ENCODE measurements around the gene ACAP2. TPM values are rescaled to one million over a fixed set of nuclear protein-coding genes. Genes with fewer than 3 reads are reported as not detected.
"Not testable (repeated sequence)": the region's sequence is repeated elsewhere in the genome, so short reads cannot be mapped to it uniquely, and the experiment has no call there.

ACAP2 gene
- total RNA-seq, 2 experiments from 2014 or later: 54.6 to 55.7 TPM

- POLR2A ChIA-PET: no interaction called here
- H3K36me3 Mint-ChIP-seq (ENCODE audit: low read depth): peaks cover 16% of the 10 kb centered on the region
- DNase-seq (no peak), ATAC-seq (no peak)
- H3K9me3 Mint-ChIP-seq: no peaks in the 10 kb centered on the region
- H3K4me1 Mint-ChIP-seq (ENCODE audit: low read depth): peaks cover under 1% of the 10 kb centered on the region
- intact Hi-C loops (cut with micrococcal nuclease): no loop called here
- H3K27me3 Mint-ChIP-seq: no peaks in the 10 kb centered on the region
- no peak overlapping the region for H3K27ac Mint-ChIP-seq
- CTCF ChIA-PET: interaction anchor here (0.6 to 1.4 kb wide), 5 partner anchors 27 to 220 kb away, joined by 3 to 5 read pairs (median 3); partner anchors contain the start of gene XXYLT1
- no peak overlapping the region for H3K4me3 Mint-ChIP-seq
- TF ChIP-seq CTCF (IDR thresholded peaks at IDR 0.05): no peak
These were observed 140.4 kb downstream of the ACAP2 start for GRCh38 chr3:195302431-195302830.

GRCh38 chr3:195297446-195297845, 145.4 kb downstream of the ACAP2 start:
- CTCF ChIA-PET: interaction anchor here (1.0 kb wide), 1 partner anchor 26 kb away, joined by 4 read pairs; the partner anchor contains the start of gene XXYLT1
- peaks cover 19% of the 10 kb centered on the region for H3K36me3 Mint-ChIP-seq (ENCODE audit: low read depth)

GRCh38 chr3:195296662-195297061, 146.2 kb downstream of the ACAP2 start:
- H3K36me3 Mint-ChIP-seq (ENCODE audit: low read depth): peaks cover 18% of the 10 kb centered on the region
- CTCF ChIA-PET: no interaction called here
- intact Hi-C loops (cut with micrococcal nuclease): no loop called here
- H3K27ac Mint-ChIP-seq: no peak overlapping the region
- DNase-seq (no peak), ATAC-seq (no peak)
- POLR2A ChIA-PET: no interaction called here
- H3K4me3 Mint-ChIP-seq: no peak overlapping the region
- peaks cover 3% of the 10 kb centered on the region for H3K4me1 Mint-ChIP-seq (ENCODE audit: low read depth)
- no peaks in the 10 kb centered on the region for H3K27me3 Mint-ChIP-seq
- no peaks in the 10 kb centered on the region for H3K9me3 Mint-ChIP-seq
- no peak for TF ChIP-seq CTCF (IDR thresholded peaks at IDR 0.05)

More at GRCh38 chr3:195297446-195297845, 145.4 kb downstream of the ACAP2 start:
- Mint-ChIP-seq H3K9me3 (no peaks in the 10 kb centered on the region), H3K4me1 (ENCODE audit: low read depth) (peaks cover 3% of the 10 kb centered on the region), H3K4me3 (no peak overlapping the region), H3K27ac (peak overlapping the region; percentile 10), H3K27me3 (no peaks in the 10 kb centered on the region)
- DNase-seq: no peak
- POLR2A ChIA-PET: no interaction called here
- no peak for ATAC-seq
- no peak for TF ChIP-seq CTCF (IDR thresholded peaks at IDR 0.05)
- intact Hi-C loops (cut with micrococcal nuclease): no loop called here

GRCh38 chr3:195291121-195291520, 151.7 kb downstream of the ACAP2 start:
- no peak for TF ChIP-seq CTCF (IDR thresholded peaks at IDR 0.05)
- no peak for DNase-seq
- ChIA-PET CTCF (interaction anchor here (1.5 kb wide), 1 partner anchor 20 kb away, joined by 4 read pairs; the partner anchor contains the start of gene XXYLT1), POLR2A (no interaction called here)
- Mint-ChIP-seq H3K9me3 (no peaks in the 10 kb centered on the region), H3K27me3 (no peaks in the 10 kb centered on the region), H3K36me3 (ENCODE audit: low read depth) (peaks cover 14% of the 10 kb centered on the region), H3K27ac (no peak overlapping the region), H3K4me1 (ENCODE audit: low read depth) (no peaks in the 10 kb centered on the region), H3K4me3 (no peak overlapping the region)
- intact Hi-C loops (cut with micrococcal nuclease): no loop called here
- no peak for ATAC-seq

GRCh38 chr3:195290643-195291042, 152.2 kb downstream of the ACAP2 start:
- H3K4me3 Mint-ChIP-seq; H3K4me1 Mint-ChIP-seq (ENCODE audit: low read depth); H3K27ac Mint-ChIP-seq; H3K9me3 Mint-ChIP-seq; POLR2A ChIA-PET; ATAC-seq; H3K27me3 Mint-ChIP-seq; DNase-seq; intact Hi-C loops (cut with micrococcal nuclease): not testable (repeated sequence)
- H3K36me3 Mint-ChIP-seq (ENCODE audit: low read depth): peaks cover 14% of the 10 kb centered on the region
- CTCF ChIA-PET: interaction anchor here (1.5 kb wide), 1 partner anchor 19 kb away, joined by 4 read pairs; the partner anchor contains the start of gene XXYLT1

Measured in activated CD8-positive, alpha-beta T cell treated with anti-CD3 and anti-CD28 coated beads for 36 hours (primary cell).